HCT116 (cell line): Measurements from ENCODE around the gene MACROH2A1. TPM values are rescaled to one million over a fixed set of nuclear protein-coding genes. Genes with fewer than 3 reads are reported as not detected.

Experiments
- ATAC-seq: fragments of 200-7000 bp; cut with Tn5 transposase; 2 replicates; pipeline ENCODE4 v1.9.1; 2020; ENCODE audit warnings: mild to moderate bottlenecking, moderate library complexity
- BruUV-seq: library from RNA; stranded (reverse); fragments of 400-500 nt; replicated peaks from 2 replicates; lab custom pipeline; 2021; lab: Mats Ljungman, UMichigan
- CTCF ChIA-PET: fragments of 300-600 bp; sonication (Branson Sonifier 250); formaldehyde crosslinking; loops from one replicate; lab custom pipeline; 2021; ENCODE audit warnings: antibody characterized with exemption; lab: Charles Lee
- POLR2A ChIA-PET: fragments of 300-600, 350-600 bp; sonication (Branson Sonifier 250); formaldehyde crosslinking; loops from one replicate; lab custom pipeline; 2021; ENCODE audit warnings: antibody characterized with exemption; lab: Charles Lee
- RAD21 ChIA-PET, 2 experiments: fragments of 300-600 bp; sonication (Branson Sonifier 250); formaldehyde crosslinking; loops; one replicate each; lab custom pipeline; 2023; ENCODE audit warnings: low total read pairs in 2 of 2; ENCODE audit not compliant: uncharacterized antibody in 2 of 2, unreplicated experiment in 2 of 2, low non-redundant PET in 1 of 2; lab: Charles Lee
- DNase-seq: peaks from one replicate; pipeline ENCODE4 v3.0.0-alpha.2; 2010; ENCODE audit warnings: low read depth, low spot score
- H2AFZ ChIP-seq: fragments of 200-600 bp; shearing (Covaris generic), sonication (generic); 2 replicates; pipeline ENCODE4 v1.6.1; 2017; ENCODE audit warnings: low read depth, mixed run types, mixed read lengths, antibody characterized with exemption, low read length; ENCODE audit not compliant: poor library complexity, severe bottlenecking
- H3K27ac ChIP-seq: 2 replicates; pipeline ENCODE4 v1.5.1; 2012; ENCODE audit warnings: low read depth, low read length
- H3K27me3 ChIP-seq: fragments of 200-600 bp; sonication (generic); 2 replicates; pipeline ENCODE4 v1.6.1; 2016; ENCODE audit warnings: mixed run types, low read length, mixed read lengths; ENCODE audit not compliant: insufficient read depth
- H3K36me3 ChIP-seq, 2 experiments: fragments of 200-500 bp in 1 of 2; fragments of 200-600 bp in 1 of 2; sonication (Bioruptor generic) in 1 of 2; sonication (generic) in 1 of 2; 2 replicates each; pipeline versions ENCODE4 v1.5.1 to v1.6.1; 2014 to 2016; ENCODE audit warnings: low read length in 2 of 2, inconsistent platforms in 1 of 2, mixed read lengths in 1 of 2, mixed run types in 1 of 2; ENCODE audit not compliant: insufficient read depth in 2 of 2, control insufficient read depth in 1 of 2
- H3K4me1 ChIP-seq, 2 experiments: fragments of 200-600 bp in 1 of 2; sonication (generic) in 1 of 2; 2 replicates each; pipeline versions ENCODE4 v1.5.1 to v1.6.1; 2012 to 2017; ENCODE audit warnings: low read length in 2 of 2, inconsistent platforms in 1 of 2, mild to moderate bottlenecking in 1 of 2, mixed read lengths in 1 of 2, mixed run types in 1 of 2, moderate library complexity in 1 of 2; ENCODE audit not compliant: insufficient read depth in 2 of 2, control insufficient read depth in 1 of 2
- H3K4me2 ChIP-seq: fragments of 200-600 bp; sonication (generic); 2 replicates; pipeline ENCODE4 v1.6.1; 2017; ENCODE audit warnings: mixed run types, low read length, mixed read lengths
- H3K4me3 ChIP-seq, 2 experiments: fragments of 200-600 bp in 1 of 2; sonication (generic) in 1 of 2; replicated peaks in 1 of 2; 2 replicates each; pipeline ENCODE4 v1.5.1; 2011 to 2016; ENCODE audit warnings: low read length in 2 of 2, control low read depth in 1 of 2, low read depth in 1 of 2, mild to moderate bottlenecking in 1 of 2, mixed read lengths in 1 of 2, mixed run types in 1 of 2
- H3K79me2 ChIP-seq: fragments of 200-600 bp; sonication (generic); 2 replicates; pipeline ENCODE4 v1.6.1; 2017; ENCODE audit warnings: mild to moderate bottlenecking, mixed run types, low read length, moderate library complexity, mixed read lengths; ENCODE audit not compliant: insufficient read depth
- H3K9ac ChIP-seq: fragments of 200-600 bp; sonication (generic); 2 replicates; pipeline ENCODE4 v1.6.1; 2016; ENCODE audit warnings: low read length, mixed read lengths
- H3K9me2 ChIP-seq: fragments of 200-600 bp; sonication (generic), shearing (Covaris generic); 2 replicates; pipeline ENCODE4 v1.6.1; 2017; ENCODE audit warnings: mixed run types, mild to moderate bottlenecking, moderate library complexity; ENCODE audit not compliant: insufficient read depth
- H3K9me3 ChIP-seq, 2 experiments: fragments of 200-500 bp in 1 of 2; fragments of 200-600 bp in 1 of 2; sonication (Bioruptor generic) in 1 of 2; sonication (generic) in 1 of 2; 2 replicates each; pipeline ENCODE4 v1.6.1; 2014 to 2017; ENCODE audit warnings: low read length in 2 of 2, mixed read lengths in 2 of 2, inconsistent platforms in 1 of 2, low read depth in 1 of 2, mild to moderate bottlenecking in 1 of 2, mixed run types in 1 of 2, moderate library complexity in 1 of 2; ENCODE audit not compliant: control insufficient read depth in 1 of 2, insufficient read depth in 1 of 2
- H4K20me1 ChIP-seq: fragments of 200-600 bp; sonication (generic), shearing (Covaris generic); 2 replicates; pipeline ENCODE4 v1.6.1; 2017; ENCODE audit warnings: mixed run types, mild to moderate bottlenecking, moderate library complexity; ENCODE audit not compliant: insufficient read depth
- CEBPB ChIP-seq: IDR thresholded peaks from 2 replicates; pipeline ENCODE4 v1.6.1; 2012; ENCODE audit warnings: low read depth
- CTCF ChIP-seq, 3 experiments: fragments of 200-600 bp in 1 of 3; sonication (generic) in 1 of 3; IDR thresholded peaks in 2 of 3; conservative IDR thresholded peaks in 1 of 3; 2 replicates each; pipeline ENCODE4 v1.5.1; 2012 to 2017; ENCODE audit warnings: low read depth in 2 of 3, low read length in 2 of 3, antibody characterized with exemption in 1 of 3, borderline replicate concordance in 1 of 3, control low read depth in 1 of 3, mild to moderate bottlenecking in 1 of 3, mixed read lengths in 1 of 3, mixed run types in 1 of 3, moderate library complexity in 1 of 3; ENCODE audit not compliant: insufficient read depth in 1 of 3
- EGR1 ChIP-seq: IDR thresholded peaks from 2 replicates; pipeline ENCODE4 v1.6.1; 2012; ENCODE audit warnings: low read depth
- ELF1 ChIP-seq: IDR thresholded peaks from 2 replicates; pipeline ENCODE4 v1.6.1; 2012; ENCODE audit warnings: low read depth, borderline replicate concordance
- EZH2 ChIP-seq: fragments of 200-600 bp; sonication (generic); IDR thresholded peaks from 2 replicates; pipeline ENCODE4 v1.6.1; 2017; ENCODE audit warnings: antibody characterized with exemption, mixed run types
- JUND ChIP-seq: IDR thresholded peaks from 2 replicates; pipeline ENCODE4 v1.6.1; 2012
- MAX ChIP-seq: IDR thresholded peaks from 2 replicates; pipeline ENCODE4 v1.6.1; 2012
- POLR2A ChIP-seq: IDR thresholded peaks from 2 replicates; pipeline ENCODE4 v1.7.0; 2011; ENCODE audit warnings: borderline replicate concordance; ENCODE audit not compliant: insufficient read depth, insufficient read length; ENCODE audit errors: extremely low read depth
- REST ChIP-seq: IDR thresholded peaks from 2 replicates; pipeline ENCODE4 v1.6.1; 2012; ENCODE audit warnings: low read depth
- SIN3A ChIP-seq: IDR thresholded peaks from 2 replicates; pipeline ENCODE4 v1.6.1; 2012; ENCODE audit warnings: low read depth
- SRF ChIP-seq: IDR thresholded peaks from 2 replicates; pipeline ENCODE4 v1.6.1; 2012; ENCODE audit warnings: low read depth
- YY1 ChIP-seq: IDR thresholded peaks from 2 replicates; pipeline ENCODE4 v1.6.1; 2011; ENCODE audit warnings: low read length, low read depth, moderate library complexity, mild to moderate bottlenecking; ENCODE audit not compliant: insufficient replicate concordance; ENCODE audit errors: extremely low read depth
- ZFX ChIP-seq: fragments of 450-650 bp; IDR thresholded peaks from 2 replicates; pipeline ENCODE4 v1.6.1; 2017
- intact Hi-C: fragments of 100-400 bp; cut with micrococcal nuclease; formaldehyde crosslinking; loops from 2 replicates; pipeline ENCODE4 v1.10.0; 2022
- total RNA-seq: library from RNA; stranded (reverse); gene quantifications from one replicate; pipeline ENCODE4 v1.2.1, GENCODE V29; 2021; ENCODE audit not compliant: unreplicated experiment

The MACROH2A1 gene
- total RNA-seq, 1 experiment from 2014 or later = 218 TPM

GRCh38 chr5:135371622-135372232 is 27.3 kb downstream of the MACROH2A1 start:
- no peaks in the 10 kb centered on the region for H3K27me3 ChIP-seq
- H3K79me2 ChIP-seq = peaks cover 71% of the 10 kb centered on the region
- ATAC-seq (no peak), DNase-seq (no peak)
- H3K36me3 ChIP-seq = peaks cover 15 to 33% of the 10 kb centered on the region in 2 experiments; a peak in 3 of 4 replicates
- peaks cover 3% of the 10 kb centered on the region; the same call in 1 of the 2 replicates for H4K20me1 ChIP-seq
- ChIA-PET RAD21 (no interaction called here), CTCF (no interaction called here), POLR2A (no interaction called here)
- H3K4me2 ChIP-seq = no peak overlapping the region
- no peak overlapping the region for H3K9ac ChIP-seq
- intact Hi-C loops = no loop called here
- no peaks in the 10 kb centered on the region for H3K9me2 ChIP-seq
- H3K4me3 ChIP-seq = no peak overlapping the region
- H3K27ac ChIP-seq = no peak overlapping the region
- BruUV-seq = no TSS peak
- no peaks in the 10 kb centered on the region for H3K9me3 ChIP-seq
- no peak overlapping the region for H2AFZ ChIP-seq
- H3K4me1 ChIP-seq = no peaks in the 10 kb centered on the region
- no peak for TF ChIP-seq ELF1

- H3K4me1 ChIP-seq = no peaks in the 10 kb centered on the region
- BruUV-seq = no TSS peak
- no peak for DNase-seq
- ChIA-PET CTCF (no interaction called here), POLR2A (no interaction called here), RAD21 (no interaction called here)
- no peak overlapping the region for H2AFZ ChIP-seq
- peaks cover 56% of the 10 kb centered on the region for H3K79me2 ChIP-seq
- H3K27ac ChIP-seq = no peak overlapping the region
- no peak overlapping the region for H3K4me3 ChIP-seq
- H3K9ac ChIP-seq = no peak overlapping the region
- no peak for TF ChIP-seq SRF
- no peak for TF ChIP-seq EZH2
- TF ChIP-seq REST = no peak
- TF ChIP-seq YY1 = no peak
- no peak for TF ChIP-seq ELF1
- TF ChIP-seq ZFX = no peak
- no peak for TF ChIP-seq MAX
- TF ChIP-seq CEBPB = no peak
- no peak for TF ChIP-seq CTCF (IDR thresholded peaks at IDR 0.05 in 2 of 3, conservative IDR thresholded peaks at IDR 0.05 in 1 of 3; ENCODE audit: borderline replicate concordance in 1 of 3, insufficient read depth in 1 of 3, low read depth in 2 of 3, low read length in 2 of 3)
- no peak for TF ChIP-seq POLR2A
- TF ChIP-seq EGR1 = no peak
- TF ChIP-seq JUND = no peak
- TF ChIP-seq SIN3A = no peak
- no peak overlapping the region for H3K4me2 ChIP-seq
- H3K9me3 ChIP-seq = no peaks in the 10 kb centered on the region
- H3K27me3 ChIP-seq = no peaks in the 10 kb centered on the region
- intact Hi-C loops = no loop called here
- no peaks in the 10 kb centered on the region for H3K9me2 ChIP-seq
- H4K20me1 ChIP-seq = no peaks in the 10 kb centered on the region
- no peak for ATAC-seq
- H3K36me3 ChIP-seq = peaks cover 11 to 41% of the 10 kb centered on the region in 2 experiments; a peak in 3 of 4 replicates
Measured at GRCh38 chr5:135369952-135370351, 29.1 kb downstream of the MACROH2A1 start.
